ENCODE results near the gene AMPD3. TPM values are rescaled to one million over a fixed set of nuclear protein-coding genes. Genes with fewer than 3 reads are reported as not detected.

AMPD3 gene
- total and polyA plus RNA-seq, 12 donors, result 0.59 to 8.7 (median 2.4) TPM

DNA sequence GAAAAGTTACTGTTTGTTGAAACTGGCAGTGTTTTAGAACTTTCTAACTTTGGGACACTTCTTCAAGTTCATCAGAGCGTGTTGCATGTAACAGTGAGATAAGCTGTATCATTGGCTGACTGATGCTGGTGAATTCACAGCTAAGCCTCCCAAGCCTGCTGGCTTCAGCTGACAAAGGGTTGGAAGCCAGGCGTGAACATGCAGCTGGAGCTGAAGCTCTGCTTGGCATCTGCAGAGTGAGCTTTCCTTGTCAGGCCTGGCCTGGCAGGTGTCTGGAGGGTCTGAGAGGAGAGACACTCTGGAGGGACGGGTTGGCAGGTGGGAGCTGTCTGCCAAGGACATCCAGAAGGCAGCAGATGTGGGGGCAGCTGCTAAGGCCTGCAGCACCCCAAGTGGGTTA, 1.5 kb downstream of the AMPD3 start:
- DNase-seq (no peak), ATAC-seq (peak in 1 of 8 donors; percentile 37)
- Histone ChIP-seq H3K27me3 (peaks cover 0 to 23% (median 1%) of the 10 kb centered on the region in 7 donors), H3K4me1 (peaks cover 0 to 72% (median 5%) of the 10 kb centered on the region in 9 donors), H3K27ac (peak overlapping the region in 1 of 10 donors; percentile 88), H3K9me3 (no peaks in the 10 kb centered on the region), H3K4me3 (peak overlapping the region in 7 of 10 donors; percentile 6 to 56 (median 33)), H3K36me3 (peaks cover 0 to 4% (median 0%) of the 10 kb centered on the region in 9 donors)
- 66 to 76% methylated on average over 3 of the region's 3 CpGs for WGBS, 2 donors
- intact Hi-C loops (cut with DNase I), result no loop called here
- TF ChIP-seq, protein P1, sequence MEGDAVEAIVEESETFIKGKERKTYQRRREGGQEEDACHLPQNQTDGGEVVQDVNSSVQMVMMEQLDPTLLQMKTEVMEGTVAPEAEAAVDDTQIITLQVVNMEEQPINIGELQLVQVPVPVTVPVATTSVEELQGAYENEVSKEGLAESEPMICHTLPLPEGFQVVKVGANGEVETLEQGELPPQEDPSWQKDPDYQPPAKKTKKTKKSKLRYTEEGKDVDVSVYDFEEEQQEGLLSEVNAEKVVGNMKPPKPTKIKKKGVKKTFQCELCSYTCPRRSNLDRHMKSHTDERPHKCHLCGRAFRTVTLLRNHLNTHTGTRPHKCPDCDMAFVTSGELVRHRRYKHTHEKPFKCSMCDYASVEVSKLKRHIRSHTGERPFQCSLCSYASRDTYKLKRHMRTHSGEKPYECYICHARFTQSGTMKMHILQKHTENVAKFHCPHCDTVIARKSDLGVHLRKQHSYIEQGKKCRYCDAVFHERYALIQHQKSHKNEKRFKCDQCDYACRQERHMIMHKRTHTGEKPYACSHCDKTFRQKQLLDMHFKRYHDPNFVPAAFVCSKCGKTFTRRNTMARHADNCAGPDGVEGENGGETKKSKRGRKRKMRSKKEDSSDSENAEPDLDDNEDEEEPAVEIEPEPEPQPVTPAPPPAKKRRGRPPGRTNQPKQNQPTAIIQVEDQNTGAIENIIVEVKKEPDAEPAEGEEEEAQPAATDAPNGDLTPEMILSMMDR (IDR thresholded peaks at IDR 0.05), result no peak

DNA sequence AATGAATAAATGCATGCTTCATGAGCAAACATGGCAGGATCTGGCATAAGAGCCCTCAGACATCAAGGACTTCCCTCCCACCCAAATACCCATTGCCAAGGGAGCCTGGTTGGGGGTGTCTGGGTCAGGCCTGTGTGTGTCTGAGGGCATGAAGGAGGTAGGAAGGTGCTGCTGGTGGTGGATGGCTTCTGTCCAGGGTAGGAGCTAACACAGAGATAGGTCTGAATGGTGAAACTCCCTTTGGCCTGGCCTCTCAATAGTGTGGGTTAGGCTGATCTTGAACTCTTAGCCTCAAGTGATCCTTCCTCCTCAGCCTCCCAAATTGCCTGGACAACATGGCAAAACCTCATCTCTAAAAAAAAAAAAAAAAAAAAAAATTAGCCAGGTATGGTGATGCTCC, 2.8 kb downstream of the AMPD3 start:
- Histone ChIP-seq H3K27me3 (peaks cover 0 to 13% (median 0%) of the 10 kb centered on the region in 7 donors), H3K36me3 (peaks cover 0 to 18% (median 0%) of the 10 kb centered on the region in 9 donors), H3K9me3 (no peaks in the 10 kb centered on the region), H3K27ac (peak overlapping the region in 1 of 10 donors; percentile 88), H3K4me1 (peaks cover 0 to 63% (median 5%) of the 10 kb centered on the region in 9 donors), H3K4me3 (peak overlapping the region in 1 of 10 donors; percentile 56)
- intact Hi-C loops (cut with DNase I), result no loop called here
- no peak for DNase-seq
- no peak for ATAC-seq
- TF ChIP-seq, protein P1 (IDR thresholded peaks at IDR 0.05), result no peak

DNA sequence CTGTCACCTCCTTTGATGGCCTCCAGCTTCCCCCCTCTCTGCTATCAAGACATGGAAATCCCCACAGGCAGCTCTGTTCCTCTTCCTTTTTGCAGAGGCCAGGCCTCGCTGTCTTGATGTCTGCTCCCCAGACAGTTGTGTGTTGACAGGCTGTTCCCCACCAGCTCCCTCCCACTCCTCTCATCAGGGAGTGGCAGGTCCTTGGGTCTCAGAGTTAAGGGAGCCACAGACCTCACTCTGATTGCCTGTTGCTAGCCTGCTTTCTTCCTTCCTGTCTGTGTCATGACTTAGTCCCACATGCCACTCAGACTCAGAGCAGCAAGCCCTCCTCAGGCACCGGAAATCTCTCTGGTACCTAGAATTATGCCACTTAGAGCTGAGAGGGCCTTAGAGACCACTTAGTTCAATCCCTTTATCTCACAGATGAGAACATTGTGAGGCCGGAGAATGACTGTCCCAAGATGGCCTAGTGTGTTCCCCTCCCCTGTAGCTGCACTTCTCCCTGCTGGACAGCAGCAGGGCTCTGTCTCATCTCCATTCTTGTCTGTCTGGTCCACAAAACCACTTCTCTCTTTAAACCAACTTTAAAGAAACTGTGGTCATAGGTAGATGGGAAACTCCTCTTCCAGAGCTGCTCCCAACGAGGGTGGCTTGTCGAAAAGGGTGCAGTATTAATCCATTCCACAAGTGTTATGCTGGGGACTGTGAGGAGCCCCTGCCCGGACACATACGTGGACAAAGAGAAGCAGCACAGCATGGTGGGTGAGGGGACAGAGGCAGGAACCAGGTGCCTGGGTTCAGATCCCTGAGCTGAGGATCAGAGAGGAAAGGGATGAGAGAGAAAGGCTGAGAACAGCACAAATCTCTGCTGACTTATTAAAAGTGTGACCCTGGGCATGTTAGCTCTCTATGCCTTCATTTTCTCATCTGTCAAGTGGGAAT, 4.2 kb downstream of the AMPD3 start:
- H3K36me3 ChIP-seq, result peaks cover 0 to 32% (median 0%) of the 10 kb centered on the region in 9 donors
- peak overlapping the region in 1 of 10 donors; percentile 88 for H3K27ac ChIP-seq
- ATAC-seq (peak in 6 of 8 donors; percentile 28 to 62 (median 46)), DNase-seq (no peak)
- TF ChIP-seq, protein P1 (IDR thresholded peaks at IDR 0.05), result no peak
- intact Hi-C loops (cut with DNase I), result no loop called here
- peaks cover 0 to 63% (median 5%) of the 10 kb centered on the region in 9 donors for H3K4me1 ChIP-seq
- peaks cover 0 to 11% (median 0%) of the 10 kb centered on the region in 7 donors for H3K27me3 ChIP-seq
- H3K9me3 ChIP-seq, result no peaks in the 10 kb centered on the region
- peak overlapping the region in 1 of 10 donors; percentile 56 for H3K4me3 ChIP-seq
- WGBS, 2 donors, result 68% methylated on average over 7 of the region's 7 CpGs

DNA sequence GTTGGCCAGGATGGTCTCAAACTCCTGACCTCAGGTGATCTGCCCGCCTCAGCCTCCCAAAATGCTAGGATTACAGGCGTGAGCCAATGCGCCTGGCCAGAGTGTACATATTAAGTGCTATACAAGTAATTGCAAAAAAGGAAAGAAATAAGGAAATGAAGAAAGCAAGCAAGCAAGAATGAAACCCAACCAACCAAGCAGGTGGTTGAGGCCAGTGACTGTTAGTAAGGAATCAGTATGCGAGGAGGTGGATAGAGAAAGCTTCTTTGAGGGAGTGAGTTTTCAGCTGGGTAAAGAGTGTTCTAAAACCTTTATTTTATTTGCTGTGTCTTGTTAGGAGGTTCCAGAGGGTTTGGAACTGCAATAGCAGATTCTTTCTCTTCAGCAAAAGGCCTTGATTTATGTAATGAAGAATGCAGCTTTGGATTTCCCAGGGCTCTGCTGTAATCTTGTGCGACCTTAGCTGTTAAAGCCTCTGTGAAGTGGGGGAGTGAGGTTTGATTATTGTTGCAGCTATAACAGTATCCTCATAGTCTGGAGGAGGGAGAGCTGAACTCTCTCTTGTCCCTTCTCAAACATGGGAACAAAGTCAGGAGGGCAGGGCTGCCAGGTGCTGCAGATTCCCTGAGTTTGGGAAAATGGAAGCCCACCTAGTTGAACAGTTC, 5.7 kb downstream of the AMPD3 start:
- intact Hi-C loops (cut with DNase I), result loop anchor here in 1 of 10 donors (2.0 kb wide), 1 partner anchor 24 kb away; no protein-coding TSS in a partner anchor
- TF ChIP-seq, protein P1 (IDR thresholded peaks at IDR 0.05), result no peak
- Histone ChIP-seq H3K4me1 (peaks cover 0 to 49% (median 5%) of the 10 kb centered on the region in 9 donors), H3K27ac (peak overlapping the region in 1 of 10 donors; percentile 33), H3K4me3 (no peak overlapping the region), H3K27me3 (peaks cover 0 to 5% (median 0%) of the 10 kb centered on the region in 7 donors), H3K9me3 (no peaks in the 10 kb centered on the region), H3K36me3 (peaks cover 0 to 46% (median 0%) of the 10 kb centered on the region in 9 donors)
- no peak for ATAC-seq
- no peak for DNase-seq
- 90 to 96% methylated on average over 5 of the region's 5 CpGs for WGBS, 2 donors
